ENCODE measurements around the gene FAM168A.

FAM168A gene

GRCh38 chr11:73406131-73406530 lies 191.8 kb downstream of the FAM168A start:
- H3K36me3 ChIP-seq = peaks cover 91% of the 10 kb centered on the region
- H3K27me3 ChIP-seq = no peaks in the 10 kb centered on the region
- H3K9me3 ChIP-seq = no peaks in the 10 kb centered on the region
- H3K4me3 ChIP-seq (ENCODE audit: low read depth in 1 of 2, low read length in 1 of 2) = peak overlapping the region in 1 of 2 experiments; percentile 29
- peaks cover 58 to 61% of the 10 kb centered on the region in 2 experiments for H3K4me1 ChIP-seq (ENCODE audit: control insufficient read depth in 1 of 2, insufficient read depth in 1 of 2, low read depth in 1 of 2, low read length in 1 of 2)
- TF ChIP-seq, protein P1, sequence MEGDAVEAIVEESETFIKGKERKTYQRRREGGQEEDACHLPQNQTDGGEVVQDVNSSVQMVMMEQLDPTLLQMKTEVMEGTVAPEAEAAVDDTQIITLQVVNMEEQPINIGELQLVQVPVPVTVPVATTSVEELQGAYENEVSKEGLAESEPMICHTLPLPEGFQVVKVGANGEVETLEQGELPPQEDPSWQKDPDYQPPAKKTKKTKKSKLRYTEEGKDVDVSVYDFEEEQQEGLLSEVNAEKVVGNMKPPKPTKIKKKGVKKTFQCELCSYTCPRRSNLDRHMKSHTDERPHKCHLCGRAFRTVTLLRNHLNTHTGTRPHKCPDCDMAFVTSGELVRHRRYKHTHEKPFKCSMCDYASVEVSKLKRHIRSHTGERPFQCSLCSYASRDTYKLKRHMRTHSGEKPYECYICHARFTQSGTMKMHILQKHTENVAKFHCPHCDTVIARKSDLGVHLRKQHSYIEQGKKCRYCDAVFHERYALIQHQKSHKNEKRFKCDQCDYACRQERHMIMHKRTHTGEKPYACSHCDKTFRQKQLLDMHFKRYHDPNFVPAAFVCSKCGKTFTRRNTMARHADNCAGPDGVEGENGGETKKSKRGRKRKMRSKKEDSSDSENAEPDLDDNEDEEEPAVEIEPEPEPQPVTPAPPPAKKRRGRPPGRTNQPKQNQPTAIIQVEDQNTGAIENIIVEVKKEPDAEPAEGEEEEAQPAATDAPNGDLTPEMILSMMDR (IDR thresholded peaks at IDR 0.05) = no peak
- H3K27ac ChIP-seq = peak overlapping the region; percentile 77

DNA sequence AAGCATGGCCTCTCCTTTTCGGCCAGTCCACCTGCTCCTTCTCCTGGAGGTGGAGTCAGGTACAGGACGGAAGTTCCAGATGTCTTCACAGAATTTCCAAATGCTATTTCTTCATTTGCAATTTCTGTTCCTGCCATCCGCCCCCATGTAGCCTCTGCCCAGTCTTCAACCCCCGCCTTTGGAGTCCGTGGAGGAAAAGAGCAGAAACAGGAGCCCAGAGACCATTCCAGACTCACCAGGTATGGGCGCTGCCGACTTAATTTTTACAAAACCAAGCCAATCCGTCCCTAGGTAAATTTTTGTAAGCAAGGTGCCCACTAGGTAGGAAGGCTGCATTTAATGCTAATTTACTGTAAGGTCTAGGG lies 192.8 kb downstream of the FAM168A start:
- Histone ChIP-seq H3K4me3 (ENCODE audit: low read depth in 1 of 2, low read length in 1 of 2) (peak overlapping the region; percentile 20 to 29), H3K9me3 (no peaks in the 10 kb centered on the region), H3K4me1 (ENCODE audit: control insufficient read depth in 1 of 2, insufficient read depth in 1 of 2, low read depth in 1 of 2, low read length in 1 of 2) (peaks cover 51 to 58% of the 10 kb centered on the region in 2 experiments), H3K36me3 (peaks cover 87% of the 10 kb centered on the region), H3K27ac (peak overlapping the region; percentile 77), H3K27me3 (no peaks in the 10 kb centered on the region)
- TF ChIP-seq, protein P1 (IDR thresholded peaks at IDR 0.05) = no peak

GRCh38 chr11:73404506-73405145 lies 193.3 kb downstream of the FAM168A start:
- peaks cover 87% of the 10 kb centered on the region for H3K36me3 ChIP-seq
- H3K27ac ChIP-seq = peak overlapping the region; percentile 77
- H3K27me3 ChIP-seq = no peaks in the 10 kb centered on the region
- no peaks in the 10 kb centered on the region for H3K9me3 ChIP-seq
- peaks cover 50 to 58% of the 10 kb centered on the region in 2 experiments for H3K4me1 ChIP-seq (ENCODE audit: control insufficient read depth in 1 of 2, insufficient read depth in 1 of 2, low read depth in 1 of 2, low read length in 1 of 2)
- H3K4me3 ChIP-seq (ENCODE audit: low read depth in 1 of 2, low read length in 1 of 2) = peak overlapping the region; percentile 20 to 29
- TF ChIP-seq, protein P1 (IDR thresholded peaks at IDR 0.05) = no peak

DNA sequence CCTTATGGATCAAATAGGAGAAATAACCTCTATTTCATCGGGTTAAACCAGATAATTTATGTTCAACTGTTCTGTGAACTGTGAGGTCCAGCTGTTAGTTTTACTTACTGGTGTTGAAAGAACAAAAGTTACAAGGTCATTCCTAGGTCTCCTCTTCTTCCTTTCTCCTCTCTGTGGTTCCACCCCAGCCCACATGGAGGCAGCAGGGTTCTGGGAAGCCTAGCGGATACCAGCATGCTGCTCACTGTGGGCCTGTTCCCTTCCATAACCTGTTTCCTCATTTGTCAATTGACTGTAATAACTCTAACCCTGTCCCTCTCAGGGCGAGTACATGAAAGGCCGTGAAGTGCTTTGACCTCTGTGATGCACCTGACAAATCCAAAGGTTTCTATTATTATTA lies 193.9 kb downstream of the FAM168A start:
- Histone ChIP-seq H3K4me1 (ENCODE audit: control insufficient read depth in 1 of 2, insufficient read depth in 1 of 2, low read depth in 1 of 2, low read length in 1 of 2) (peaks cover 50 to 58% of the 10 kb centered on the region in 2 experiments), H3K4me3 (ENCODE audit: low read depth in 1 of 2, low read length in 1 of 2) (no peak overlapping the region), H3K27ac (peak overlapping the region; percentile 77), H3K9me3 (no peaks in the 10 kb centered on the region), H3K27me3 (no peaks in the 10 kb centered on the region), H3K36me3 (peaks cover 87% of the 10 kb centered on the region)
- TF ChIP-seq, protein P1 (IDR thresholded peaks at IDR 0.05) = peak; percentile 29

DNA sequence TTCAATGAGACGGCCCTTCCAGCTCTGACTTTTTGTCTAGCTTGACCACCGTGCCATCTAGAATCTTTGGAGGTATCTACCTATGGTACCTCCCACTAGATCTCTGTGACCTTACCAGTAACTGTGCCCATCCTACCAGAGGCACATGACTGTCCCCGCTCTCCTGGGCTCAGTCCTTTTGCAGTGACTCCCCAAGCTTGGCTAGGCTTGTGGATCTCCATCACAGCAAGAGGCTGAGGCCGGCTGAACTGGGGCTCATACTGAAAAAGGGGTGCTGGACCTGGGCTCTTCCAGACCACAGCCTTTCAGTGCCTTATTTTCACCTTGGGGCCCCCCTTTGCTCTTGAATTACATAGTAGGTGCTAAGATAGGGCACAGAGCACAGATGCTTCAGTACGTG lies 194.4 kb downstream of the FAM168A start:
- Histone ChIP-seq H3K4me1 (ENCODE audit: control insufficient read depth in 1 of 2, insufficient read depth in 1 of 2, low read depth in 1 of 2, low read length in 1 of 2) (peaks cover 50 to 56% of the 10 kb centered on the region in 2 experiments), H3K27ac (peak overlapping the region; percentile 77), H3K27me3 (no peaks in the 10 kb centered on the region), H3K4me3 (ENCODE audit: low read depth in 1 of 2, low read length in 1 of 2) (no peak overlapping the region), H3K9me3 (no peaks in the 10 kb centered on the region), H3K36me3 (peaks cover 87% of the 10 kb centered on the region)
- TF ChIP-seq, protein P1 (IDR thresholded peaks at IDR 0.05) = no peak
